GM23248 (cell line): Measurements from ENCODE around the gene CHST12.

Experiments used
- EZH2 ChIP-seq: fragments of 200-600 bp; sonication (generic); IDR thresholded peaks from 2 replicates; pipeline ENCODE4 v1.6.1; 2018; ENCODE audit warnings: antibody characterized with exemption, mild to moderate bottlenecking; ENCODE audit not compliant: insufficient read depth, poor library complexity, severe bottlenecking
- EZH2phosphoT487 ChIP-seq: fragments of 200-600 bp; sonication (generic); IDR thresholded peaks from 2 replicates; pipeline ENCODE4 v1.6.1; 2018; ENCODE audit warnings: antibody characterized with exemption, moderate library complexity, mild to moderate bottlenecking, low read depth; ENCODE audit not compliant: insufficient read depth

- no peak for TF ChIP-seq EZH2phosphoT487
- no peak for TF ChIP-seq EZH2
These were observed 71.6 kb downstream of the CHST12 start for GRCh38 chr7:2474813-2475677.
